HCT116 (cell line): Measurements from ENCODE around the gene PPP2R5D. TPM values are rescaled to one million over a fixed set of nuclear protein-coding genes. Genes with fewer than 3 reads are reported as not detected.
A peak's percentile ranks its signal among the peaks of the same experiment; 100 is the strongest.

Source experiments
- ATAC-seq: fragments of 200-7000 bp; cut with Tn5 transposase; 2 replicates; pipeline ENCODE4 v1.9.1; 2020; ENCODE audit warnings: mild to moderate bottlenecking, moderate library complexity
- Bru-seq: library from RNA; stranded (reverse); fragments of 400-500 nt; gene quantifications from one replicate; lab custom pipeline; 2021; lab: Mats Ljungman, UMichigan
- BruChase-seq, 2 experiments: library from RNA; stranded (reverse); fragments of 400-500 nt; gene quantifications; one replicate each; lab custom pipeline; 2021; lab: Mats Ljungman, UMichigan
- BruUV-seq: library from RNA; stranded (reverse); fragments of 400-500 nt; replicated peaks from 2 replicates; lab custom pipeline; 2021; lab: Mats Ljungman, UMichigan
- CTCF ChIA-PET: fragments of 300-600 bp; sonication (Branson Sonifier 250); formaldehyde crosslinking; loops from one replicate; lab custom pipeline; 2021; ENCODE audit warnings: antibody characterized with exemption; lab: Charles Lee
- POLR2A ChIA-PET: fragments of 300-600, 350-600 bp; sonication (Branson Sonifier 250); formaldehyde crosslinking; loops from one replicate; lab custom pipeline; 2021; ENCODE audit warnings: antibody characterized with exemption; lab: Charles Lee
- RAD21 ChIA-PET, 2 experiments: fragments of 300-600 bp; sonication (Branson Sonifier 250); formaldehyde crosslinking; loops; one replicate each; lab custom pipeline; 2023; ENCODE audit warnings: low total read pairs in 2 of 2; ENCODE audit not compliant: uncharacterized antibody in 2 of 2, unreplicated experiment in 2 of 2, low non-redundant PET in 1 of 2; lab: Charles Lee
- DNase-seq: peaks from one replicate; pipeline ENCODE4 v3.0.0-alpha.2; 2010; ENCODE audit warnings: low read depth, low spot score
- H2AFZ ChIP-seq: fragments of 200-600 bp; shearing (Covaris generic), sonication (generic); 2 replicates; pipeline ENCODE4 v1.6.1; 2017; ENCODE audit warnings: low read depth, mixed run types, mixed read lengths, antibody characterized with exemption, low read length; ENCODE audit not compliant: poor library complexity, severe bottlenecking
- H3K27ac ChIP-seq: 2 replicates; pipeline ENCODE4 v1.5.1; 2012; ENCODE audit warnings: low read depth, low read length
- H3K27me3 ChIP-seq: fragments of 200-600 bp; sonication (generic); 2 replicates; pipeline ENCODE4 v1.6.1; 2016; ENCODE audit warnings: mixed run types, low read length, mixed read lengths; ENCODE audit not compliant: insufficient read depth
- H3K36me3 ChIP-seq, 2 experiments: fragments of 200-500 bp in 1 of 2; fragments of 200-600 bp in 1 of 2; sonication (Bioruptor generic) in 1 of 2; sonication (generic) in 1 of 2; 2 replicates each; pipeline versions ENCODE4 v1.5.1 to v1.6.1; 2014 to 2016; ENCODE audit warnings: low read length in 2 of 2, inconsistent platforms in 1 of 2, mixed read lengths in 1 of 2, mixed run types in 1 of 2; ENCODE audit not compliant: insufficient read depth in 2 of 2, control insufficient read depth in 1 of 2
- H3K4me1 ChIP-seq, 2 experiments: fragments of 200-600 bp in 1 of 2; sonication (generic) in 1 of 2; 2 replicates each; pipeline versions ENCODE4 v1.5.1 to v1.6.1; 2012 to 2017; ENCODE audit warnings: low read length in 2 of 2, inconsistent platforms in 1 of 2, mild to moderate bottlenecking in 1 of 2, mixed read lengths in 1 of 2, mixed run types in 1 of 2, moderate library complexity in 1 of 2; ENCODE audit not compliant: insufficient read depth in 2 of 2, control insufficient read depth in 1 of 2
- H3K4me2 ChIP-seq: fragments of 200-600 bp; sonication (generic); 2 replicates; pipeline ENCODE4 v1.6.1; 2017; ENCODE audit warnings: mixed run types, low read length, mixed read lengths
- H3K4me3 ChIP-seq, 2 experiments: fragments of 200-600 bp in 1 of 2; sonication (generic) in 1 of 2; replicated peaks in 1 of 2; 2 replicates each; pipeline ENCODE4 v1.5.1; 2011 to 2016; ENCODE audit warnings: low read length in 2 of 2, control low read depth in 1 of 2, low read depth in 1 of 2, mild to moderate bottlenecking in 1 of 2, mixed read lengths in 1 of 2, mixed run types in 1 of 2
- H3K79me2 ChIP-seq: fragments of 200-600 bp; sonication (generic); 2 replicates; pipeline ENCODE4 v1.6.1; 2017; ENCODE audit warnings: mild to moderate bottlenecking, mixed run types, low read length, moderate library complexity, mixed read lengths; ENCODE audit not compliant: insufficient read depth
- H3K9ac ChIP-seq: fragments of 200-600 bp; sonication (generic); 2 replicates; pipeline ENCODE4 v1.6.1; 2016; ENCODE audit warnings: low read length, mixed read lengths
- H3K9me2 ChIP-seq: fragments of 200-600 bp; sonication (generic), shearing (Covaris generic); 2 replicates; pipeline ENCODE4 v1.6.1; 2017; ENCODE audit warnings: mixed run types, mild to moderate bottlenecking, moderate library complexity; ENCODE audit not compliant: insufficient read depth
- H3K9me3 ChIP-seq, 2 experiments: fragments of 200-500 bp in 1 of 2; fragments of 200-600 bp in 1 of 2; sonication (Bioruptor generic) in 1 of 2; sonication (generic) in 1 of 2; 2 replicates each; pipeline ENCODE4 v1.6.1; 2014 to 2017; ENCODE audit warnings: low read length in 2 of 2, mixed read lengths in 2 of 2, inconsistent platforms in 1 of 2, low read depth in 1 of 2, mild to moderate bottlenecking in 1 of 2, mixed run types in 1 of 2, moderate library complexity in 1 of 2; ENCODE audit not compliant: control insufficient read depth in 1 of 2, insufficient read depth in 1 of 2
- H4K20me1 ChIP-seq: fragments of 200-600 bp; sonication (generic), shearing (Covaris generic); 2 replicates; pipeline ENCODE4 v1.6.1; 2017; ENCODE audit warnings: mixed run types, mild to moderate bottlenecking, moderate library complexity; ENCODE audit not compliant: insufficient read depth
- ATF3 ChIP-seq: IDR thresholded peaks from 2 replicates; pipeline ENCODE4 v1.6.1; 2012
- CEBPB ChIP-seq: IDR thresholded peaks from 2 replicates; pipeline ENCODE4 v1.6.1; 2012; ENCODE audit warnings: low read depth
- EGR1 ChIP-seq: IDR thresholded peaks from 2 replicates; pipeline ENCODE4 v1.6.1; 2012; ENCODE audit warnings: low read depth
- EZH2 ChIP-seq: fragments of 200-600 bp; sonication (generic); IDR thresholded peaks from 2 replicates; pipeline ENCODE4 v1.6.1; 2017; ENCODE audit warnings: antibody characterized with exemption, mixed run types
- EZH2phosphoT487 ChIP-seq: fragments of 200-600 bp; IDR thresholded peaks from 2 replicates; pipeline ENCODE4 v1.6.1; 2018; ENCODE audit warnings: antibody characterized with exemption, borderline replicate concordance
- FOSL1 ChIP-seq: IDR thresholded peaks from 2 replicates; pipeline ENCODE4 v1.6.1; 2012; ENCODE audit warnings: low read depth
- JUND ChIP-seq: IDR thresholded peaks from 2 replicates; pipeline ENCODE4 v1.6.1; 2012
- MAX ChIP-seq: IDR thresholded peaks from 2 replicates; pipeline ENCODE4 v1.6.1; 2012
- POLR2A ChIP-seq: IDR thresholded peaks from 2 replicates; pipeline ENCODE4 v1.7.0; 2011; ENCODE audit warnings: borderline replicate concordance; ENCODE audit not compliant: insufficient read depth, insufficient read length; ENCODE audit errors: extremely low read depth
- POLR2AphosphoS5 ChIP-seq: IDR thresholded peaks from 2 replicates; pipeline ENCODE4 v1.6.1; 2011; ENCODE audit warnings: mild to moderate bottlenecking, low read depth, low read length, moderate library complexity
- RAD21 ChIP-seq: IDR thresholded peaks from 2 replicates; pipeline ENCODE4 v1.6.1; 2012; ENCODE audit warnings: low read depth, mild to moderate bottlenecking
- SP1 ChIP-seq: IDR thresholded peaks from 2 replicates; pipeline ENCODE4 v1.6.1; 2012; ENCODE audit warnings: low read depth
- TCF7L2 ChIP-seq: IDR thresholded peaks from 2 replicates; pipeline ENCODE4 v1.7.0; 2011; ENCODE audit warnings: borderline replicate concordance, inconsistent platforms; ENCODE audit not compliant: insufficient read depth, insufficient read length; ENCODE audit errors: extremely low read depth
- ZFX ChIP-seq: fragments of 450-650 bp; IDR thresholded peaks from 2 replicates; pipeline ENCODE4 v1.6.1; 2017
- ZNF274 ChIP-seq: fragments of 200-500 bp; sonication (Bioruptor generic); IDR thresholded peaks from 2 replicates; pipeline ENCODE4 v1.6.1; 2014; ENCODE audit warnings: mild to moderate bottlenecking, low read depth, low read length, inconsistent platforms
- intact Hi-C: fragments of 100-400 bp; cut with micrococcal nuclease; formaldehyde crosslinking; loops from 2 replicates; pipeline ENCODE4 v1.10.0; 2022
- long read RNA-seq: library from polyadenylated mRNA; unstranded; transcript quantifications from one replicate; pipeline ENCODE4 v2.0.0, GENCODE V29; 2021; ENCODE audit not compliant: unreplicated experiment
- polyA plus RNA-seq: library from polyadenylated mRNA; unstranded; fragments of >200 nt; gene quantifications from 2 replicates; pipeline ENCODE4 v1.2.1, GENCODE V29; 2012; ENCODE audit warnings: missing spikeins
- total RNA-seq: library from RNA; stranded (reverse); gene quantifications from one replicate; pipeline ENCODE4 v1.2.1, GENCODE V29; 2021; ENCODE audit not compliant: unreplicated experiment
- TF ChIP-seq, protein P1 (sequence below): IDR thresholded peaks from 2 replicates; pipeline ENCODE4 v1.6.1; 2012; ENCODE audit warnings: low read depth
- TF ChIP-seq, protein P2 (sequence below), 3 experiments: fragments of 200-600 bp in 1 of 3; sonication (generic) in 1 of 3; IDR thresholded peaks in 2 of 3; conservative IDR thresholded peaks in 1 of 3; 2 replicates each; pipeline ENCODE4 v1.5.1; 2012 to 2017; ENCODE audit warnings: low read depth in 2 of 3, low read length in 2 of 3, antibody characterized with exemption in 1 of 3, borderline replicate concordance in 1 of 3, control low read depth in 1 of 3, mild to moderate bottlenecking in 1 of 3, mixed read lengths in 1 of 3, mixed run types in 1 of 3, moderate library complexity in 1 of 3; ENCODE audit not compliant: insufficient read depth in 1 of 3

Gene PPP2R5D
- total RNA-seq (49.6 TPM), Bru-seq, nascent RNA (percentile 53 among the genes with signal in this experiment), BruChase-seq, experiment 1, labeled RNA remaining after a 6-hour chase (percentile 77 among the genes with signal in this experiment), BruChase-seq, experiment 2, labeled RNA remaining after a 2-hour chase (percentile 68 among the genes with signal in this experiment)
- polyA plus RNA-seq, result 61.5 and 69.2 TPM in 2 replicates
- long read RNA-seq, transcript PPP2R5D-208 (16 exons, 3,044 nt), result major isoform, 16 of 79 reads
- long read RNA-seq, partial matches to known transcripts, result 57 of 79 reads
- long read RNA-seq, other reads (novel, unspliced or antisense), result 4 of 79 reads

GRCh38 chr6:42984001-42984923 lies at the start of gene PPP2R5D:
PPP2R5D (plus strand) TSS chr6:42984570; CDS start chr6:42984678, 108 bp downstream.
- H3K27me3 ChIP-seq, result no peaks in the 10 kb centered on the region
- peak within 1 kb of the TSS; percentile 58 for H2AFZ ChIP-seq
- H3K36me3 ChIP-seq, result peaks cover 0 to 3% of the 10 kb centered on the region in 2 experiments; a peak in 1 of 4 replicates
- no TSS peak for BruUV-seq
- DNase-seq (peak; percentile 97), ATAC-seq (peak; percentile 93)
- H3K9me3 ChIP-seq, result no peaks in the 10 kb centered on the region
- peaks cover 6 to 27% of the 10 kb centered on the region in 2 experiments; a peak in 3 of 4 replicates for H3K4me1 ChIP-seq
- H3K9ac ChIP-seq, result peak within 1 kb of the TSS; percentile 82
- ChIA-PET RAD21 (interaction anchor here (0.5 to 0.7 kb wide), 2 partner anchors 14 to 55 kb away, joined by 3 read pairs; partner anchors contain the start of gene CNPY3 (in 1 of the 2)), POLR2A (interaction anchor here (0.6 to 1.8 kb wide), 17 partner anchors 10 to 190 kb away, joined by 3 to 14 read pairs (median 4); partner anchors contain the start of genes CNPY3, CUL7, KLC4 and KLHDC3), CTCF (interaction anchor here (1.1 to 1.5 kb wide), 4 partner anchors 12 to 30 kb away, joined by 3 to 12 read pairs (median 4); partner anchors contain the start of genes KLHDC3 and MEA1)
- H3K27ac ChIP-seq, result peak within 1 kb of the TSS; percentile 73
- intact Hi-C loops, result no loop called here
- H3K4me3 ChIP-seq, result peak within 1 kb of the TSS; percentile 82 to 85
- peak within 1 kb of the TSS; percentile 93 for H3K4me2 ChIP-seq
- H4K20me1 ChIP-seq, result no peaks in the 10 kb centered on the region
- no peaks in the 10 kb centered on the region for H3K9me2 ChIP-seq
- peaks cover 31% of the 10 kb centered on the region for H3K79me2 ChIP-seq
- no peak for TF ChIP-seq EZH2
- TF ChIP-seq MAX, result no peak
- TF ChIP-seq, protein P1, sequence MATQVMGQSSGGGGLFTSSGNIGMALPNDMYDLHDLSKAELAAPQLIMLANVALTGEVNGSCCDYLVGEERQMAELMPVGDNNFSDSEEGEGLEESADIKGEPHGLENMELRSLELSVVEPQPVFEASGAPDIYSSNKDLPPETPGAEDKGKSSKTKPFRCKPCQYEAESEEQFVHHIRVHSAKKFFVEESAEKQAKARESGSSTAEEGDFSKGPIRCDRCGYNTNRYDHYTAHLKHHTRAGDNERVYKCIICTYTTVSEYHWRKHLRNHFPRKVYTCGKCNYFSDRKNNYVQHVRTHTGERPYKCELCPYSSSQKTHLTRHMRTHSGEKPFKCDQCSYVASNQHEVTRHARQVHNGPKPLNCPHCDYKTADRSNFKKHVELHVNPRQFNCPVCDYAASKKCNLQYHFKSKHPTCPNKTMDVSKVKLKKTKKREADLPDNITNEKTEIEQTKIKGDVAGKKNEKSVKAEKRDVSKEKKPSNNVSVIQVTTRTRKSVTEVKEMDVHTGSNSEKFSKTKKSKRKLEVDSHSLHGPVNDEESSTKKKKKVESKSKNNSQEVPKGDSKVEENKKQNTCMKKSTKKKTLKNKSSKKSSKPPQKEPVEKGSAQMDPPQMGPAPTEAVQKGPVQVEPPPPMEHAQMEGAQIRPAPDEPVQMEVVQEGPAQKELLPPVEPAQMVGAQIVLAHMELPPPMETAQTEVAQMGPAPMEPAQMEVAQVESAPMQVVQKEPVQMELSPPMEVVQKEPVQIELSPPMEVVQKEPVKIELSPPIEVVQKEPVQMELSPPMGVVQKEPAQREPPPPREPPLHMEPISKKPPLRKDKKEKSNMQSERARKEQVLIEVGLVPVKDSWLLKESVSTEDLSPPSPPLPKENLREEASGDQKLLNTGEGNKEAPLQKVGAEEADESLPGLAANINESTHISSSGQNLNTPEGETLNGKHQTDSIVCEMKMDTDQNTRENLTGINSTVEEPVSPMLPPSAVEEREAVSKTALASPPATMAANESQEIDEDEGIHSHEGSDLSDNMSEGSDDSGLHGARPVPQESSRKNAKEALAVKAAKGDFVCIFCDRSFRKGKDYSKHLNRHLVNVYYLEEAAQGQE, result no peak
- peak; percentile 96 for TF ChIP-seq POLR2AphosphoS5
- no peak for TF ChIP-seq RAD21
- TF ChIP-seq ZFX, result peak; percentile 51; the same call in 1 of the 2 replicates
- no peak for TF ChIP-seq CEBPB
- peak; percentile 85 for TF ChIP-seq POLR2A
- peak; percentile 79 for TF ChIP-seq EGR1
- TF ChIP-seq EZH2phosphoT487, result no peak
- no peak for TF ChIP-seq TCF7L2
- TF ChIP-seq JUND, result no peak
- no peak for TF ChIP-seq FOSL1
- TF ChIP-seq SP1, result peak; percentile 60; the same call in 1 of the 2 replicates
- no peak for TF ChIP-seq ZNF274
- TF ChIP-seq, protein P2, sequence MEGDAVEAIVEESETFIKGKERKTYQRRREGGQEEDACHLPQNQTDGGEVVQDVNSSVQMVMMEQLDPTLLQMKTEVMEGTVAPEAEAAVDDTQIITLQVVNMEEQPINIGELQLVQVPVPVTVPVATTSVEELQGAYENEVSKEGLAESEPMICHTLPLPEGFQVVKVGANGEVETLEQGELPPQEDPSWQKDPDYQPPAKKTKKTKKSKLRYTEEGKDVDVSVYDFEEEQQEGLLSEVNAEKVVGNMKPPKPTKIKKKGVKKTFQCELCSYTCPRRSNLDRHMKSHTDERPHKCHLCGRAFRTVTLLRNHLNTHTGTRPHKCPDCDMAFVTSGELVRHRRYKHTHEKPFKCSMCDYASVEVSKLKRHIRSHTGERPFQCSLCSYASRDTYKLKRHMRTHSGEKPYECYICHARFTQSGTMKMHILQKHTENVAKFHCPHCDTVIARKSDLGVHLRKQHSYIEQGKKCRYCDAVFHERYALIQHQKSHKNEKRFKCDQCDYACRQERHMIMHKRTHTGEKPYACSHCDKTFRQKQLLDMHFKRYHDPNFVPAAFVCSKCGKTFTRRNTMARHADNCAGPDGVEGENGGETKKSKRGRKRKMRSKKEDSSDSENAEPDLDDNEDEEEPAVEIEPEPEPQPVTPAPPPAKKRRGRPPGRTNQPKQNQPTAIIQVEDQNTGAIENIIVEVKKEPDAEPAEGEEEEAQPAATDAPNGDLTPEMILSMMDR (IDR thresholded peaks at IDR 0.05 in 2 of 3, conservative IDR thresholded peaks at IDR 0.05 in 1 of 3; ENCODE audit: borderline replicate concordance in 1 of 3, insufficient read depth in 1 of 3, low read depth in 2 of 3, low read length in 2 of 3), result no peak
- TF ChIP-seq ATF3, result no peak
